ENCODE results near the gene DEAF1. TPM values are rescaled to one million over a fixed set of nuclear protein-coding genes. Genes with fewer than 3 reads are reported as not detected.

DEAF1 gene
- total RNA-seq, 4 donors from 2014 or later = 37.0 to 60.6 (median 43.7) TPM

DNA sequence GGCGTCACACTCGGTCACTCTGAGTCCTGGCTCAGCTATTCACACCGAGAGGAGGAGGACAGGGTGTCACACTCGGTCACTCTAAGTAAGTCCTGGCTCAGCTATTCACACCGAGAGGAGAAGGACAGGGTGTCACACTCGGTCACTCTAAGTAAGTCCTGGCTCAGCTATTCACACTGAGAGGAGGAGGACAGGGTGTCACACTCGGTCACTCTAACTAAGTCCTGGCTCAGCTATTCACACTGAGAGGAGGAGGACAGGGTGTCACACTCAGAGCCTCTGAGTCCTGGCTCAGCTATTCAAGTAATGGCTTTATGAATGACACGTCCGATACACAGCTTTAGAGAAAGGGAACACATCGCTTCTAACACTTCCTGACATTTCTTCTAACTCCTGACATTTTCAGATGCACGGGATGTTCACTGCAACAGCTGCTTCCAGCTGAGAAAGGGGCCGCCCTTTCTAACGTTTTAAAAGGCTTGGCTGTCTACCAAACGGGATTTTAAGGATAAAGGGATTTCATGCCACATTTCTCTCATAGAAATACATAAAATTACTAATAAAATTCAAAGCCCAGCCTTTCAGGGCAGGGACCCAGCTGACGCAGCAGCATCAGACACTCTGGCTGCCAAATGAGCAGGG is 29.8 kb downstream of the DEAF1 start:
- DNase-seq (ENCODE audit: low spot score in 2 of 2) = no peak
- TF ChIP-seq EP300 (IDR thresholded peaks at IDR 0.05) (no peak), POLR2A (IDR thresholded peaks at IDR 0.05) (no peak), CTCF (IDR thresholded peaks at IDR 0.05) (no peak), POLR2AphosphoS5 (IDR thresholded peaks at IDR 0.05) (no peak)
- Histone ChIP-seq H3K4me3 (no peak overlapping the region), H3K9me3 (no peaks in the 10 kb centered on the region), H3K36me3 (peaks cover 20% of the 10 kb centered on the region), H3K27me3 (no peaks in the 10 kb centered on the region), H3K27ac (peak overlapping the region; percentile 45), H3K4me1 (peaks cover 11% of the 10 kb centered on the region)
- 56% methylated on average over 8 of the region's 15 CpGs for WGBS

DNA sequence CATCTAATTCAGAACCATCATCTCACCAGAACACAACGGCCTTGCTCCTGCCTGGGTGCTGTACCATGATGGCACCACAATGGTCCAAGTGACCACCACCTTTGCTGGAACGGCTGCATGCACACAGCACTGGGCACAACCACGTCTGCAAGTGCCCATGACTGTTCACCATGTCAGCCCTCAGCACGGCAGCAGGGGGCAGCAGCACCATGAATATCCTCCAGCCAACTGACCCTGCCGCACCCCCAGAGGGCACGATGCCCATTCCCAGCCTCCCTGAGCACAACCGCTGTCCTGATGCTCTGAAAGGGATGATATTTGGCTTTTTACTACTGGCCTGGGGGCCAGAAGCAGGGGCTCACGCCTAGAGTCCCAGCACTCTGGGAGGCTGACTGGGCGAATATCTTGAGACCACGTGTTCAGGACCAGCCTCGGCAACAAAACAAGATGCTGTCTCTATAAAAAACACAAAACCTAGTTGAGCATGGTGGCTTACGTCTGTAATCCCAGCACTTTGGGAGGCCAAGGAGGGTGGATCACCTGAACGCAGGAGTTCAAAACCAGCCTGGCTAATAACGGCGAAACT is 32.2 kb downstream of the DEAF1 start:
- no peaks in the 10 kb centered on the region for H3K27me3 ChIP-seq
- no peak for DNase-seq (ENCODE audit: low spot score in 2 of 2)
- no peak overlapping the region for H3K27ac ChIP-seq
- H3K9me3 ChIP-seq = no peaks in the 10 kb centered on the region
- no peak overlapping the region for H3K4me3 ChIP-seq
- 56% methylated on average over 12 of the region's 15 CpGs for WGBS
- TF ChIP-seq POLR2A (IDR thresholded peaks at IDR 0.05) (no peak), CTCF (IDR thresholded peaks at IDR 0.05) (peak; percentile 44 to 66)
- peaks cover 23% of the 10 kb centered on the region for H3K4me1 ChIP-seq
- H3K36me3 ChIP-seq = peaks cover 28% of the 10 kb centered on the region

- no peak overlapping the region for H3K4me3 ChIP-seq
- no peaks in the 10 kb centered on the region for H3K27me3 ChIP-seq
- TF ChIP-seq POLR2A (IDR thresholded peaks at IDR 0.05) = no peak
- no peak for TF ChIP-seq EP300 (IDR thresholded peaks at IDR 0.05)
- no peak for TF ChIP-seq POLR2AphosphoS5 (IDR thresholded peaks at IDR 0.05)
- no peak for TF ChIP-seq CTCF (IDR thresholded peaks at IDR 0.05)
- no peaks in the 10 kb centered on the region for H3K9me3 ChIP-seq
- H3K36me3 ChIP-seq = peaks cover 28% of the 10 kb centered on the region
- WGBS = 90% methylated on average over 16 of the region's 19 CpGs
- no peak overlapping the region for H3K27ac ChIP-seq
- no peak for DNase-seq (ENCODE audit: low spot score in 2 of 2)
- H3K4me1 ChIP-seq = peaks cover 20% of the 10 kb centered on the region
These were observed 34.2 kb downstream of the DEAF1 start for GRCh38 chr11:660681-661444.

DNA sequence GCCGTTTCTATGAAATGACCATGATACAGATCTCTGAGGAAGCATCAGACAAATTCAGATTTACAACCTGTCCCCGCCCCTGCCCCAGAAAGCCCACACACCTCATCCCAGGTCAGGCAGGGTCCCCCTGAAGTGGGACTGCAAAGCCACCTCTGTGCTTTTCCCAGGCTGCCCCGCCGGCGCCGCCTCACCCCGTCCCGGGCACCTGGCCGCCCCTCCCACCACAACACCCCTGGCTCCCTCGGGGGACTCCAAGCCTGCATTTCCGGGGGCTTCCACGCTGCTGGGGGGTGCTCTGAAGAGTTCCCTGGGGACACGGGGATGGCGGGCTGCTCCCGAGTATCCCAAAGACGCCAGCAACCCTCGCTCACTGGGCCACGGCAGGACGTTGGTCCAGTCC is 34.7 kb downstream of the DEAF1 start:
- Histone ChIP-seq H3K27ac (no peak overlapping the region), H3K9me3 (no peaks in the 10 kb centered on the region), H3K4me3 (no peak overlapping the region), H3K27me3 (no peaks in the 10 kb centered on the region), H3K4me1 (peaks cover 15% of the 10 kb centered on the region), H3K36me3 (peaks cover 34% of the 10 kb centered on the region)
- TF ChIP-seq EP300 (IDR thresholded peaks at IDR 0.05) = no peak
- TF ChIP-seq POLR2A (IDR thresholded peaks at IDR 0.05) = no peak
- no peak for TF ChIP-seq POLR2AphosphoS5 (IDR thresholded peaks at IDR 0.05)
- TF ChIP-seq CTCF (IDR thresholded peaks at IDR 0.05) = no peak
- WGBS = 80% methylated on average over 7 of the region's 19 CpGs
- no peak for DNase-seq (ENCODE audit: low spot score in 2 of 2)

- H3K4me3 ChIP-seq = no peak overlapping the region
- H3K27me3 ChIP-seq = no peaks in the 10 kb centered on the region
- peaks cover 11% of the 10 kb centered on the region for H3K4me1 ChIP-seq
- H3K9me3 ChIP-seq = no peaks in the 10 kb centered on the region
- DNase-seq (ENCODE audit: low spot score in 2 of 2) = no peak
- WGBS = 86% methylated on average over 16 of the region's 16 CpGs
- H3K27ac ChIP-seq = no peak overlapping the region
- H3K36me3 ChIP-seq = peaks cover 38% of the 10 kb centered on the region
- no peak for TF ChIP-seq EP300 (IDR thresholded peaks at IDR 0.05)
- no peak for TF ChIP-seq CTCF (IDR thresholded peaks at IDR 0.05)
- TF ChIP-seq POLR2AphosphoS5 (IDR thresholded peaks at IDR 0.05) = no peak
- TF ChIP-seq POLR2A (IDR thresholded peaks at IDR 0.05) = no peak
These were observed 35.4 kb downstream of the DEAF1 start for GRCh38 chr11:659532-660085.

All from suprapubic skin (tissue), 4 donors.